Measurements from ENCODE around the gene LDAH. TPM values are rescaled to one million over a fixed set of nuclear protein-coding genes. Genes with fewer than 3 reads are reported as not detected.

Gene LDAH
- total RNA-seq, 1 experiment from 2014 or later, result 15.2 TPM

- Histone ChIP-seq H2BK120ac (ENCODE audit: low read depth, low read length, poor library complexity, severe bottlenecking) (no peak overlapping the region), H3K4me2 (ENCODE audit: insufficient read depth, insufficient read length, low read length) (peak overlapping the region; percentile 56), H2BK12ac (ENCODE audit: insufficient read length, low read depth, low read length) (no peak overlapping the region), H3K23ac (ENCODE audit: insufficient read length, low read depth, low read length) (no peak overlapping the region), H3K9ac (ENCODE audit: extremely low read depth, insufficient read length, low read length) (no peak overlapping the region), H2BK5ac (ENCODE audit: insufficient read length, low read length) (no peak overlapping the region), H2BK20ac (ENCODE audit: low read depth, low read length, poor library complexity, severe bottlenecking) (no peak overlapping the region), H2AFZ (ENCODE audit: low read length) (no peak overlapping the region), H2AK5ac (ENCODE audit: insufficient read length, low read length) (no peak overlapping the region), H3K4ac (ENCODE audit: low read depth, low read length) (no peak overlapping the region), H4K8ac (replicated peaks; ENCODE audit: insufficient read length, low read depth, low read length) (no peak overlapping the region), H3K9me3 (ENCODE audit: control insufficient read depth, low read depth, low read length) (no peaks in the 10 kb centered on the region), H4K5ac (ENCODE audit: insufficient read length, low read depth, low read length) (no peak overlapping the region), H3K23me2 (ENCODE audit: insufficient read length, low read depth, low read length, poor library complexity, severe bottlenecking) (peaks cover 17% of the 10 kb centered on the region), H2BK15ac (ENCODE audit: low read depth, low read length) (no peak overlapping the region), H4K91ac (ENCODE audit: insufficient read length, low read depth, low read length) (no peak overlapping the region), H3K18ac (ENCODE audit: insufficient read length, low read depth, low read length) (no peak overlapping the region), H3K56ac (ENCODE audit: insufficient read length, low read depth, low read length) (no peak overlapping the region), H4K20me1 (ENCODE audit: control insufficient read depth, insufficient read depth, insufficient read length) (no peaks in the 10 kb centered on the region), H3K27ac (ENCODE audit: insufficient read length, low read depth, low read length) (no peak overlapping the region), H3K79me1 (ENCODE audit: insufficient read depth, low read depth, low read length, poor library complexity, severe bottlenecking) (no peaks in the 10 kb centered on the region), H3K27me3 (ENCODE audit: insufficient read depth, low read length) (peaks cover 75% of the 10 kb centered on the region), H3K4me1 (ENCODE audit: insufficient read depth, low read length) (peaks cover 4% of the 10 kb centered on the region; the same call in 1 of the 2 replicates), H3K79me2 (ENCODE audit: insufficient read depth, low read length) (no peaks in the 10 kb centered on the region), H3T11ph (ENCODE audit: low read length) (no peak overlapping the region), H3K14ac (ENCODE audit: insufficient read depth, low read length) (no peak overlapping the region; the same call in 1 of the 2 replicates)
- peaks cover 96% of the 10 kb centered on the region for H3K27me3 Mint-ChIP-seq (ENCODE audit: low read depth)
- H3K9me3 Mint-ChIP-seq, result peaks cover 2 to 3% of the 10 kb centered on the region in 2 experiments; a peak in 1 of 5 replicates
- H3K4me1 Mint-ChIP-seq, result peaks cover 34 to 67% of the 10 kb centered on the region in 2 experiments
- H3K4me3 Mint-ChIP-seq, result peak overlapping the region; percentile 15 to 40; a peak in 2 of 5 replicates
- H3K36me3 Mint-ChIP-seq (ENCODE audit: insufficient read depth in 1 of 3, low read depth in 3 of 3), result peaks cover 0 to 2% (median 0%) of the 10 kb centered on the region in 3 experiments; a peak in 1 of 7 replicates
- peak; percentile 55 for DNase-seq
- no peak overlapping the region for H3K27ac Mint-ChIP-seq
- TF ChIP-seq CTCF (conservative IDR thresholded peaks at IDR 0.05), result no peak
- no CpG with 5 or more reads among the region's 83 CpGs for WGBS (ENCODE audit: extremely low coverage, insufficient read length, low lambda C conversion rate)
These were observed 152.4 kb downstream of the LDAH start for GRCh38 chr2:20670315-20671035.
